IMR-90 (cell line): ENCODE results near the gene KIF21A.
"Not testable (repeated sequence)": the region's sequence is repeated elsewhere in the genome, so short reads cannot be mapped to it uniquely, and the experiment has no call there.

ENCODE experiments used
- POLR2A ChIP-seq: IDR thresholded peaks from 2 replicates; pipeline ENCODE4 v1.6.1; 2012; ENCODE audit warnings: mild to moderate bottlenecking, low read depth, low read length
- TF ChIP-seq, protein P1 (sequence below): conservative IDR thresholded peaks from 2 replicates; pipeline ENCODE4 v1.5.1; 2012; ENCODE audit warnings: mild to moderate bottlenecking, low read depth, low read length, improper control_type of control experiment

DNA sequence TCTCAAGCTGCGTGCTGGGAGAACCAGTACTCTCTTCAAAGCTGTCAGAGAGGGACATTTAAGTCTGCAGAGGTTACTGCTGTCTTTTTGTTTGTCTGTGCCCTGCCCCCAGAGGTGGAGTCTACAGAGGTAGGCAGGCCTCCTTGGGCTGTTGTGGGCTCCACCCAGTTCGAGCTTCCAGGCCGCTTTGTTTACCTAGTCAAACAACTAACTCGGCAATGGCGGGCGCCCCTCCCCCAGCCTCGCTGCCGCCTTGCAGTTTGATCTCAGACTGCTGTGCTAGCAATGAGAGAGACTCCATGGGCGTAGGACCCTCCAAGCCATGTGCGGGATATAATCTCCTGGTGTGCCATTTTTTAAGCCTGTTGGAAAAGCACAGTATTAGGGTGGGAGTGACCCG, 32.2 kb upstream of the KIF21A start:
- not testable (repeated sequence) for TF ChIP-seq POLR2A
- TF ChIP-seq, protein P1, sequence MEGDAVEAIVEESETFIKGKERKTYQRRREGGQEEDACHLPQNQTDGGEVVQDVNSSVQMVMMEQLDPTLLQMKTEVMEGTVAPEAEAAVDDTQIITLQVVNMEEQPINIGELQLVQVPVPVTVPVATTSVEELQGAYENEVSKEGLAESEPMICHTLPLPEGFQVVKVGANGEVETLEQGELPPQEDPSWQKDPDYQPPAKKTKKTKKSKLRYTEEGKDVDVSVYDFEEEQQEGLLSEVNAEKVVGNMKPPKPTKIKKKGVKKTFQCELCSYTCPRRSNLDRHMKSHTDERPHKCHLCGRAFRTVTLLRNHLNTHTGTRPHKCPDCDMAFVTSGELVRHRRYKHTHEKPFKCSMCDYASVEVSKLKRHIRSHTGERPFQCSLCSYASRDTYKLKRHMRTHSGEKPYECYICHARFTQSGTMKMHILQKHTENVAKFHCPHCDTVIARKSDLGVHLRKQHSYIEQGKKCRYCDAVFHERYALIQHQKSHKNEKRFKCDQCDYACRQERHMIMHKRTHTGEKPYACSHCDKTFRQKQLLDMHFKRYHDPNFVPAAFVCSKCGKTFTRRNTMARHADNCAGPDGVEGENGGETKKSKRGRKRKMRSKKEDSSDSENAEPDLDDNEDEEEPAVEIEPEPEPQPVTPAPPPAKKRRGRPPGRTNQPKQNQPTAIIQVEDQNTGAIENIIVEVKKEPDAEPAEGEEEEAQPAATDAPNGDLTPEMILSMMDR, result not testable (repeated sequence)
